ENCODE data around the gene ARID1B. TPM values are rescaled to one million over a fixed set of nuclear protein-coding genes. Genes with fewer than 3 reads are reported as not detected.

Gene ARID1B
- total and polyA plus RNA-seq, 8 donors: 16.2 to 68.0 (median 42.5) TPM

DNA sequence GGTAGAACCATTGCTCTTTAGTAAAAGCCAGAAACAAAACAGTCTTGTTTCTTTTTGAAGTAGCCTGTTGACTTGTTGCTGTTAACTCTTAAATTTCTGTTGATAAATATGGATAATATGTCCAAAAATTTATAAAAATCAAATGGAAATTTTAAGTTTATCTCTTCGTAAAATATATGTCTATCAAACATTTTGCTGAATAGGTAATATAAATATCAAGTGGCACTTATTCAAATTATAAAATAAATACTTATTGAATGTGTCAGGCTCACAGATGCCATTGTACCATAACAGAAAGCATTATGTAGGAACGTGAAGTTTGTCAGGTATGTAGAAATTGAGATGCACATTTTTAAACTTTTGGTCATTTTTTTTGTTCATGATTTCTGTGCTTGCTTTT lies 216.5 kb downstream of the ARID1B start:
- H3K4me3 ChIP-seq: no peak overlapping the region
- TF ChIP-seq CTCF (IDR thresholded peaks at IDR 0.05): no peak
- FAIRE-seq: no peak
- peak overlapping the region in 1 of 4 donors; percentile 48 for H3K27ac ChIP-seq
- intact Hi-C loops (cut with DNase I): no loop called here
- WGBS, 2 donors: 87 to 95% methylated on average over 2 of the region's 2 CpGs
- peaks cover 0 to 23% (median 21%) of the 10 kb centered on the region in 3 donors for H3K4me1 ChIP-seq
- no peaks in the 10 kb centered on the region for H3K9me3 ChIP-seq
- ATAC-seq: no peak
- DNase-seq: no peak
- no peaks in the 10 kb centered on the region for H3K27me3 ChIP-seq
- H3K36me3 ChIP-seq: no peaks in the 10 kb centered on the region

- no peak for TF ChIP-seq CTCF (IDR thresholded peaks at IDR 0.05)
- WGBS, 2 donors: 56 to 67% methylated on average over 13 of the region's 13 CpGs
- FAIRE-seq (peak; percentile 81), ATAC-seq (peak; percentile 14 to 60 (median 42)), DNase-seq (no peak)
- intact Hi-C loops (cut with DNase I): no loop called here
- Histone ChIP-seq H3K27ac (peak overlapping the region in 3 of 4 donors; percentile 12 to 55 (median 48)), H3K27me3 (no peaks in the 10 kb centered on the region), H3K4me1 (peaks cover 0 to 23% (median 21%) of the 10 kb centered on the region in 3 donors), H3K36me3 (no peaks in the 10 kb centered on the region), H3K9me3 (no peaks in the 10 kb centered on the region), H3K4me3 (no peak overlapping the region)
Measured at GRCh38 chr6:156994215-156995076, 217.3 kb downstream of the ARID1B start.

GRCh38 chr6:156995502-156995901 lies 218.3 kb downstream of the ARID1B start:
- WGBS, 2 donors: 88 to 94% methylated on average over 5 of the region's 5 CpGs

DNA sequence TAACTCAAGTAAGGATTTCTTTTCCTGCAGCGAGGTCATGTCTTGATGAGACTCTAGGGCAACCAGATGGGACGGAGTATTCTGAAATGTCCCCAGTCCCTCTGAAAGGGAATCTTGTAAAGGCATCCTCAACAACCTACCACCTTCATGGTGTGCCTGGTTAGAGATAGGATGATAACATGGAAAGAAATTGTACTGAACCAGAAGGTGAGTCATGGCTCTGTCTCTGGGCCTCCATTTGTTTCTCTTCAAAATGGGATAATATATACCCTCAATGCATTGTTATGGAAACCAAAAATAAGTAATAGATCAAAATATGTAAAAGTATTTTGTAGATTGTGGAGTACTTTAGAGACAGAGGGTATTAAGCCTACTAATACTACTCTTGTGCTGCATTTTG lies 219.1 kb downstream of the ARID1B start:
- no peaks in the 10 kb centered on the region for H3K36me3 ChIP-seq
- no peaks in the 10 kb centered on the region for H3K9me3 ChIP-seq
- no peak for TF ChIP-seq CTCF (IDR thresholded peaks at IDR 0.05)
- no peak for DNase-seq
- no peak for ATAC-seq
- no peak overlapping the region for H3K27ac ChIP-seq
- no peaks in the 10 kb centered on the region for H3K27me3 ChIP-seq
- peaks cover 0 to 23% (median 21%) of the 10 kb centered on the region in 3 donors for H3K4me1 ChIP-seq
- FAIRE-seq: no peak
- no peak overlapping the region for H3K4me3 ChIP-seq
- intact Hi-C loops (cut with DNase I): no loop called here
- WGBS, 2 donors: 97 to 98% methylated on average over 2 of the region's 2 CpGs

More at GRCh38 chr6:156995502-156995901, 218.3 kb downstream of the ARID1B start:
- Histone ChIP-seq H3K27ac (peak overlapping the region in 1 of 4 donors; percentile 55), H3K27me3 (no peaks in the 10 kb centered on the region), H3K4me1 (peaks cover 0 to 23% (median 21%) of the 10 kb centered on the region in 3 donors), H3K4me3 (no peak overlapping the region), H3K36me3 (no peaks in the 10 kb centered on the region), H3K9me3 (no peaks in the 10 kb centered on the region)
- TF ChIP-seq CTCF (IDR thresholded peaks at IDR 0.05): no peak
- ATAC-seq (peak in 2 of 4 donors; percentile 18 to 54), FAIRE-seq (no peak), DNase-seq (no peak)
- intact Hi-C loops (cut with DNase I): no loop called here

Measured in pancreas (tissue), 10 donors.